HepG2 (cell line): ENCODE results near the gene TIMM10. TPM values are rescaled to one million over a fixed set of nuclear protein-coding genes. Genes with fewer than 3 reads are reported as not detected.

Experiments
- ATF7-NPFF ChIP-seq: sonication (generic); formaldehyde crosslinking; IDR thresholded peaks from 2 replicates; pipeline ENCODE4 v1.8.1; 2023; ENCODE audit warnings: mild to moderate bottlenecking, low read depth, missing genetic modification reagents, moderate library complexity
- DRAP1 ChIP-seq: IDR thresholded peaks from 2 replicates; pipeline ENCODE4 v1.6.1; 2016; ENCODE audit warnings: missing genetic modification reagents, missing compliant biosample characterization
- JUNB ChIP-seq: sonication (generic); formaldehyde crosslinking; IDR thresholded peaks from 2 replicates; pipeline ENCODE4 v1.8.0; 2022; ENCODE audit warnings: missing genetic modification reagents, mild to moderate bottlenecking, borderline replicate concordance
- NFIB ChIP-seq: sonication (generic); formaldehyde crosslinking; IDR thresholded peaks from 2 replicates; pipeline ENCODE4 v1.9.0; 2021; ENCODE audit warnings: missing genetic modification reagents, mild to moderate bottlenecking, borderline replicate concordance
- NRL ChIP-seq: sonication (generic); formaldehyde crosslinking; IDR thresholded peaks from 2 replicates; pipeline ENCODE4 v1.5.0; 2020; ENCODE audit warnings: missing genetic modification reagents, mild to moderate bottlenecking, moderate library complexity, borderline replicate concordance
- PAX8 ChIP-seq: sonication (generic); formaldehyde crosslinking; IDR thresholded peaks from 2 replicates; pipeline ENCODE4 v1.8.0; 2022; ENCODE audit warnings: mild to moderate bottlenecking, missing genetic modification reagents, borderline replicate concordance
- TMF1 ChIP-seq: sonication (generic); formaldehyde crosslinking; IDR thresholded peaks from 2 replicates; pipeline ENCODE4 v1.8.1; 2022; ENCODE audit warnings: low read depth, missing genetic modification reagents
- ZFP41 ChIP-seq: sonication (generic); formaldehyde crosslinking; IDR thresholded peaks from 2 replicates; pipeline ENCODE4 v1.4.0; 2020; ENCODE audit warnings: mild to moderate bottlenecking, missing genetic modification reagents, borderline replicate concordance
- ZFP82 ChIP-seq: sonication (generic); formaldehyde crosslinking; IDR thresholded peaks from 2 replicates; pipeline ENCODE4 v1.5.1; 2020; ENCODE audit warnings: mild to moderate bottlenecking, missing genetic modification reagents, borderline replicate concordance
- ZNF367 ChIP-seq: sonication (generic); formaldehyde crosslinking; IDR thresholded peaks from 2 replicates; pipeline ENCODE4 v1.4.0; 2020; ENCODE audit warnings: missing genetic modification reagents, borderline replicate concordance
- ZNF441 ChIP-seq: sonication (generic); formaldehyde crosslinking; IDR thresholded peaks from 2 replicates; pipeline ENCODE4 v1.7.0; 2021; ENCODE audit warnings: missing genetic modification reagents, borderline replicate concordance
- ZNF777 ChIP-seq: sonication (generic); formaldehyde crosslinking; IDR thresholded peaks from 2 replicates; pipeline ENCODE4 v1.4.0; 2020; ENCODE audit warnings: missing genetic modification reagents
- ZSCAN29 ChIP-seq: sonication (generic); formaldehyde crosslinking; conservative IDR thresholded peaks from 2 replicates; pipeline ENCODE4 v1.4.0; 2020; ENCODE audit warnings: mild to moderate bottlenecking, missing genetic modification reagents
- polyA plus RNA-seq, 8 experiments: library from polyadenylated mRNA; depleted of rRNA in 3 of 8; stranded (reverse) in 7 of 8; unstranded in 1 of 8; fragments of >200 nt; fragmentation: Illumina TruSeq in 4 of 8; extraction: Trizol in 4 of 8; gene quantifications; 2 replicates each; pipeline versions ENCODE4 v1.2.1 to v1.2.3, GENCODE V29; 2011 to 2016; ENCODE audit warnings: low read depth in 4 of 8, missing spikeins in 1 of 8, mixed read lengths in 1 of 8; ENCODE audit not compliant: insufficient read depth in 1 of 8
- total RNA-seq, 5 experiments: library from RNA; depleted of rRNA; stranded (reverse); fragments of >200 nt; fragmentation: Illumina TruSeq; extraction: Trizol; gene quantifications; 2 replicates each; pipeline ENCODE4 v1.2.3, GENCODE V29; 2016; ENCODE audit warnings: low read depth in 1 of 5
- TF ChIP-seq, protein P1 (sequence below): sonication (generic); formaldehyde crosslinking; IDR thresholded peaks from 2 replicates; pipeline ENCODE4 v1.4.0; 2020; ENCODE audit warnings: missing genetic modification reagents
- TF ChIP-seq, protein P2 (sequence below): sonication (generic); formaldehyde crosslinking; IDR thresholded peaks from 2 replicates; pipeline ENCODE4 v1.4.0; 2020; ENCODE audit warnings: missing genetic modification reagents
- TF ChIP-seq, protein P3 (sequence below): sonication (generic); formaldehyde crosslinking; IDR thresholded peaks from 2 replicates; pipeline ENCODE4 v1.4.0; 2020; ENCODE audit warnings: missing genetic modification reagents, borderline replicate concordance

Gene TIMM10
- total and polyA plus RNA-seq, 2 of the 13 experiments (the other 11 are each of a cell fraction or from before 2014, with no cell fraction given) = 67.8 to 82.2 TPM

DNA sequence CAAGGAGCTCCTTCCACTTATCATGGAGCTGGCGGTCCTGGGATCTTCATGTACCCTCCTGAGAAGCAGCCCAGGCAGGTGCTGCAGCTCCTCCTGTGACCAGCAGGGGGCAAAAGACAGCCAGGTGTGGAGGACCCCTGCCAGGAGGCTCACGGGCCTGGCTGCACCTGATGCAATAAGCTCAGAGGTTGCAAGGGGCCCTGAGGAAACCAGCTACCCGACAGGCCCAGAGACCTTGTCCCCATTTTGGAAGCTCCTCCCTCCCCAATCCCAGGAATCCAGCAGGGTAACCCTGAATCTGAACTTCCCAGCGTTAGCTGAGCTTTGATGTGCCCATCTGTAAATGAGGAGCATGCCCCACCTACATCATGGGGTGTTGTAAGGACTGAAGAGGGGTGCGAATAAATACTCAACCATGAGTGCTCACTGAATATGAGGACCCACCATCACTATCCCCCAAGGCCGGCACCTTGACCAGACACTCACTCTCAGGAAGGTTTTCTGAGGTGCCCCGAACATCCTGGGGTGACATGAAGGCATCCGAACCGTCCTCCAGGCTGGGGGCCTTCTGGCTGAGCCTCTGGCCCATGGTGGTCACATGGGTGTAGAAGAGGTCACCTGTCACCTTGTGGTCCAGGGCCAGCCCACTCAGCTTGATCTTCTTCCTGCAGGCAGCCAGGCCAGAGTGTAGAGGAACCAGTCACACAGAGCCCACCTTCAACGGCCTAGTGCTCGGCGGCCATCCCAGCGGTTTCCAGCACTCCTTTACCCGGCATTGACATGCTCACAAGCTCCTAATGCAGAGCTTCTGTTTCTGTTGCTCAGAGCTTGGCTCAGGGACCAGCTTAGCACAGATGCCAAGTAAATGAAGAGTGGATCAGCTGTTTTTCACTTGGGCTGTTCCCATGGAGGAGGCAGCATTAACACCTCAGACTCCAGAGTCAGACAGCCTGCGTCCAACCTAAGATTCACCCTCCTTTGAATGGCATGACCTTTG lies 36.7 kb downstream of the TIMM10 start (continued):
- TF ChIP-seq ZNF441 = no peak
- no peak for TF ChIP-seq ZSCAN29 (CRISPR knock-in tag)
- TF ChIP-seq JUNB (CRISPR knock-in tag) = no peak
- no peak for TF ChIP-seq ATF7-NPFF
- no peak for TF ChIP-seq NRL (CRISPR knock-in tag)
- TF ChIP-seq ZFP41 (CRISPR knock-in tag) = no peak
- TF ChIP-seq ZNF777 (CRISPR knock-in tag) = no peak
- no peak for TF ChIP-seq TMF1 (CRISPR knock-in tag)
- TF ChIP-seq, protein P1, sequence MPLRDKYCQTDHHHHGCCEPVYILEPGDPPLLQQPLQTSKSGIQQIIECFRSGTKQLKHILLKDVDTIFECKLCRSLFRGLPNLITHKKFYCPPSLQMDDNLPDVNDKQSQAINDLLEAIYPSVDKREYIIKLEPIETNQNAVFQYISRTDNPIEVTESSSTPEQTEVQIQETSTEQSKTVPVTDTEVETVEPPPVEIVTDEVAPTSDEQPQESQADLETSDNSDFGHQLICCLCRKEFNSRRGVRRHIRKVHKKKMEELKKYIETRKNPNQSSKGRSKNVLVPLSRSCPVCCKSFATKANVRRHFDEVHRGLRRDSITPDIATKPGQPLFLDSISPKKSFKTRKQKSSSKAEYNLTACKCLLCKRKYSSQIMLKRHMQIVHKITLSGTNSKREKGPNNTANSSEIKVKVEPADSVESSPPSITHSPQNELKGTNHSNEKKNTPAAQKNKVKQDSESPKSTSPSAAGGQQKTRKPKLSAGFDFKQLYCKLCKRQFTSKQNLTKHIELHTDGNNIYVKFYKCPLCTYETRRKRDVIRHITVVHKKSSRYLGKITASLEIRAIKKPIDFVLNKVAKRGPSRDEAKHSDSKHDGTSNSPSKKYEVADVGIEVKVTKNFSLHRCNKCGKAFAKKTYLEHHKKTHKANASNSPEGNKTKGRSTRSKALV (CRISPR knock-in tag) = no peak
- TF ChIP-seq, protein P2, sequence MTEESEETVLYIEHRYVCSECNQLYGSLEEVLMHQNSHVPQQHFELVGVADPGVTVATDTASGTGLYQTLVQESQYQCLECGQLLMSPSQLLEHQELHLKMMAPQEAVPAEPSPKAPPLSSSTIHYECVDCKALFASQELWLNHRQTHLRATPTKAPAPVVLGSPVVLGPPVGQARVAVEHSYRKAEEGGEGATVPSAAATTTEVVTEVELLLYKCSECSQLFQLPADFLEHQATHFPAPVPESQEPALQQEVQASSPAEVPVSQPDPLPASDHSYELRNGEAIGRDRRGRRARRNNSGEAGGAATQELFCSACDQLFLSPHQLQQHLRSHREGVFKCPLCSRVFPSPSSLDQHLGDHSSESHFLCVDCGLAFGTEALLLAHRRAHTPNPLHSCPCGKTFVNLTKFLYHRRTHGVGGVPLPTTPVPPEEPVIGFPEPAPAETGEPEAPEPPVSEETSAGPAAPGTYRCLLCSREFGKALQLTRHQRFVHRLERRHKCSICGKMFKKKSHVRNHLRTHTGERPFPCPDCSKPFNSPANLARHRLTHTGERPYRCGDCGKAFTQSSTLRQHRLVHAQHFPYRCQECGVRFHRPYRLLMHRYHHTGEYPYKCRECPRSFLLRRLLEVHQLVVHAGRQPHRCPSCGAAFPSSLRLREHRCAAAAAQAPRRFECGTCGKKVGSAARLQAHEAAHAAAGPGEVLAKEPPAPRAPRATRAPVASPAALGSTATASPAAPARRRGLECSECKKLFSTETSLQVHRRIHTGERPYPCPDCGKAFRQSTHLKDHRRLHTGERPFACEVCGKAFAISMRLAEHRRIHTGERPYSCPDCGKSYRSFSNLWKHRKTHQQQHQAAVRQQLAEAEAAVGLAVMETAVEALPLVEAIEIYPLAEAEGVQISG (CRISPR knock-in tag) = peak; percentile 91
- no peak for TF ChIP-seq PAX8 (CRISPR knock-in tag)
- no peak for TF ChIP-seq ZFP82 (CRISPR knock-in tag)
- TF ChIP-seq ZNF367 = no peak
- TF ChIP-seq, protein P3, sequence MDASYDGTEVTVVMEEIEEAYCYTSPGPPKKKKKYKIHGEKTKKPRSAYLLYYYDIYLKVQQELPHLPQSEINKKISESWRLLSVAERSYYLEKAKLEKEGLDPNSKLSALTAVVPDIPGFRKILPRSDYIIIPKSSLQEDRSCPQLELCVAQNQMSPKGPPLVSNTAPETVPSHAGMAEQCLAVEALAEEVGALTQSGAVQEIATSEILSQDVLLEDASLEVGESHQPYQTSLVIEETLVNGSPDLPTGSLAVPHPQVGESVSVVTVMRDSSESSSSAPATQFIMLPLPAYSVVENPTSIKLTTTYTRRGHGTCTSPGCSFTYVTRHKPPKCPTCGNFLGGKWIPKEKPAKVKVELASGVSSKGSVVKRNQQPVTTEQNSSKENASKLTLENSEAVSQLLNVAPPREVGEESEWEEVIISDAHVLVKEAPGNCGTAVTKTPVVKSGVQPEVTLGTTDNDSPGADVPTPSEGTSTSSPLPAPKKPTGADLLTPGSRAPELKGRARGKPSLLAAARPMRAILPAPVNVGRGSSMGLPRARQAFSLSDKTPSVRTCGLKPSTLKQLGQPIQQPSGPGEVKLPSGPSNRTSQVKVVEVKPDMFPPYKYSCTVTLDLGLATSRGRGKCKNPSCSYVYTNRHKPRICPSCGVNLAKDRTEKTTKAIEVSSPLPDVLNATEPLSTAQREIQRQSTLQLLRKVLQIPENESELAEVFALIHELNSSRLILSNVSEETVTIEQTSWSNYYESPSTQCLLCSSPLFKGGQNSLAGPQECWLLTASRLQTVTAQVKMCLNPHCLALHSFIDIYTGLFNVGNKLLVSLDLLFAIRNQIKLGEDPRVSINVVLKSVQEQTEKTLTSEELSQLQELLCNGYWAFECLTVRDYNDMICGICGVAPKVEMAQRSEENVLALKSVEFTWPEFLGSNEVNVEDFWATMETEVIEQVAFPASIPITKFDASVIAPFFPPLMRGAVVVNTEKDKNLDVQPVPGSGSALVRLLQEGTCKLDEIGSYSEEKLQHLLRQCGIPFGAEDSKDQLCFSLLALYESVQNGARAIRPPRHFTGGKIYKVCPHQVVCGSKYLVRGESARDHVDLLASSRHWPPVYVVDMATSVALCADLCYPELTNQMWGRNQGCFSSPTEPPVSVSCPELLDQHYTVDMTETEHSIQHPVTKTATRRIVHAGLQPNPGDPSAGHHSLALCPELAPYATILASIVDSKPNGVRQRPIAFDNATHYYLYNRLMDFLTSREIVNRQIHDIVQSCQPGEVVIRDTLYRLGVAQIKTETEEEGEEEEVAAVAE (CRISPR knock-in tag) = no peak
- TF ChIP-seq DRAP1 = no peak
- no peak for TF ChIP-seq NFIB (CRISPR knock-in tag)
